SK-N-SH (cell line): ENCODE data around the gene UGT1A10. TPM values are rescaled to one million over a fixed set of nuclear protein-coding genes. Genes with fewer than 3 reads are reported as not detected.

Source experiments
- CTCF ChIA-PET: fragments of 300-600, 350-600 bp; formaldehyde crosslinking; extraction: SDS; loops from one replicate; lab custom pipeline; 2021; lab: Yijun Ruan, JAX
- POLR2A ChIA-PET: fragments of 350-600 bp; sonication (Branson Sonifier 250); formaldehyde crosslinking; extraction: SDS; loops from one replicate; lab custom pipeline; 2020; ENCODE audit warnings: antibody characterized with exemption, inconsistent platforms; lab: Yijun Ruan, JAX
- DNase-seq: peaks from one replicate; pipeline ENCODE4 v3.0.0; 2012
- H2AFZ ChIP-seq: fragments of 200-600 bp; sonication (generic); 2 replicates; pipeline ENCODE4 v1.8.1; 2016; ENCODE audit warnings: antibody characterized with exemption, mild to moderate bottlenecking, low read depth
- H3F3A ChIP-seq: fragments of 200-600 bp; sonication (generic); replicated peaks from 2 replicates; pipeline ENCODE3; 2016; ENCODE audit warnings: antibody characterized with exemption, mild to moderate bottlenecking; ENCODE audit not compliant: insufficient read depth
- H3K27ac ChIP-seq, 2 experiments: fragments of 200-500 bp in 1 of 2; fragments of 200-600 bp in 1 of 2; sonication (Bioruptor generic) in 1 of 2; sonication (generic), shearing (Covaris generic) in 1 of 2; 2 replicates each; pipeline versions ENCODE4 v1.5.1 to v1.6.1; 2014 to 2016; ENCODE audit warnings: low read depth in 2 of 2, inconsistent platforms in 1 of 2, low read length in 1 of 2, mild to moderate bottlenecking in 1 of 2, mixed read lengths in 1 of 2
- H3K27me3 ChIP-seq: fragments of 200-600 bp; sonication (generic), shearing (Covaris generic); 2 replicates; pipeline ENCODE4 v1.6.1; 2016; ENCODE audit warnings: mixed run types; ENCODE audit not compliant: insufficient read depth
- H3K36me3 ChIP-seq, 2 experiments: fragments of 200-500 bp in 1 of 2; fragments of 200-600 bp in 1 of 2; sonication (Bioruptor generic) in 1 of 2; sonication (generic) in 1 of 2; replicated peaks in 1 of 2; 2 replicates each; pipeline versions ENCODE3 to v1.5.1; 2014 to 2016; ENCODE audit warnings: low read length in 1 of 2, mild to moderate bottlenecking in 1 of 2; ENCODE audit not compliant: insufficient read depth in 2 of 2, control insufficient read depth in 1 of 2
- H3K4me1 ChIP-seq, 2 experiments: fragments of 200-500 bp in 1 of 2; fragments of 200-600 bp in 1 of 2; sonication (Bioruptor generic) in 1 of 2; sonication (generic), shearing (Covaris generic) in 1 of 2; 2 replicates each; pipeline versions ENCODE4 v1.5.1 to v1.6.1; 2014 to 2016; ENCODE audit warnings: low read depth in 1 of 2, low read length in 1 of 2, mixed run types in 1 of 2; ENCODE audit not compliant: insufficient read depth in 2 of 2, control insufficient read depth in 1 of 2
- H3K4me2 ChIP-seq: fragments of 200-600 bp; sonication (generic), shearing (Covaris generic); 2 replicates; pipeline ENCODE4 v1.6.1; 2017; ENCODE audit warnings: mixed run types
- H3K4me3 ChIP-seq, 2 experiments: fragments of 200-500 bp in 1 of 2; fragments of 200-600 bp in 1 of 2; sonication (Bioruptor generic) in 1 of 2; sonication (generic), shearing (Covaris generic) in 1 of 2; 2 replicates each; pipeline versions ENCODE4 v1.5.1 to v1.8.1; 2014 to 2016; ENCODE audit warnings: low read depth in 2 of 2, inconsistent platforms in 1 of 2, low read length in 1 of 2, mild to moderate bottlenecking in 1 of 2, mixed read lengths in 1 of 2, moderate library complexity in 1 of 2
- H3K79me2 ChIP-seq: fragments of 200-600 bp; sonication (generic); 2 replicates; pipeline ENCODE4 v1.8.1; 2017; ENCODE audit warnings: mild to moderate bottlenecking; ENCODE audit not compliant: insufficient read depth
- H3K9ac ChIP-seq: fragments of 200-600 bp; sonication (generic); 2 replicates; pipeline ENCODE4 v1.6.1; 2017; ENCODE audit warnings: mixed run types
- H3K9me2 ChIP-seq: fragments of 200-600 bp; sonication (generic); 2 replicates; pipeline ENCODE4 v1.6.1; 2017; ENCODE audit warnings: mixed run types
- H3K9me3 ChIP-seq: fragments of 200-600 bp; sonication (generic); 2 replicates; pipeline ENCODE4 v1.6.1; 2017; ENCODE audit warnings: mixed run types, mild to moderate bottlenecking, moderate library complexity
- H4K20me1 ChIP-seq: fragments of 200-600 bp; sonication (generic); 2 replicates; pipeline ENCODE4 v1.6.1; 2017; ENCODE audit warnings: mild to moderate bottlenecking, mixed run types; ENCODE audit not compliant: insufficient read depth
- CHD2 ChIP-seq: fragments of 150-350 bp; IDR thresholded peaks from 2 replicates; pipeline ENCODE4 v1.6.1; 2018; ENCODE audit warnings: low read length; ENCODE audit not compliant: partially characterized antibody
- FOSL2 ChIP-seq: IDR thresholded peaks from 2 replicates; pipeline ENCODE4 v1.4.0; 2012; ENCODE audit warnings: low read depth, mild to moderate bottlenecking, moderate library complexity, borderline replicate concordance
- MEF2A ChIP-seq: IDR thresholded peaks from 2 replicates; pipeline ENCODE4 v1.4.0; 2012; ENCODE audit warnings: low read depth, borderline replicate concordance
- POLR2AphosphoS5 ChIP-seq: IDR thresholded peaks from 2 replicates; pipeline ENCODE4 v1.6.1; 2012; ENCODE audit warnings: low read depth, low read length
- RXRA ChIP-seq: IDR thresholded peaks from 2 replicates; pipeline ENCODE4 v1.4.0; 2012; ENCODE audit warnings: low read depth, mild to moderate bottlenecking, borderline replicate concordance
- TAF1 ChIP-seq: IDR thresholded peaks from 2 replicates; pipeline ENCODE4 v1.6.1; 2012; ENCODE audit warnings: low read depth, mild to moderate bottlenecking, low read length, moderate library complexity, borderline replicate concordance
- TCF12 ChIP-seq: IDR thresholded peaks from 2 replicates; pipeline ENCODE4 v1.4.0; 2012
- TEAD4 ChIP-seq: IDR thresholded peaks from 2 replicates; pipeline ENCODE4 v1.4.0; 2012; ENCODE audit warnings: mild to moderate bottlenecking, borderline replicate concordance; ENCODE audit not compliant: insufficient read depth
- WGBS: methylation state at CpG from one replicate; pipeline ENCODE4 v1.1.6; 2017; ENCODE audit warnings: low lambda C conversion rate; 5-methylcytosine and 5-hydroxymethylcytosine counted together
- polyA plus RNA-seq, 3 experiments: library from polyadenylated mRNA; depleted of rRNA; stranded (reverse); fragments of >200 nt; gene quantifications; 2 replicates each; pipeline ENCODE4 v1.2.3, GENCODE V29; 2012
- TF ChIP-seq, protein P1 (sequence below): IDR thresholded peaks from 2 replicates; pipeline ENCODE4 v1.6.1; 2012; ENCODE audit warnings: mild to moderate bottlenecking, low read depth, low read length, moderate library complexity
- TF ChIP-seq, protein P2 (sequence below): IDR thresholded peaks from 2 replicates; pipeline ENCODE4 v1.4.0; 2012; ENCODE audit warnings: low read depth, borderline replicate concordance
- TF ChIP-seq, protein P3 (sequence below): IDR thresholded peaks from 2 replicates; pipeline ENCODE4; 2012

UGT1A10 gene
- polyA plus RNA-seq, 1 of the 3 experiments (the other 2 are of a cell fraction): not detected

DNA sequence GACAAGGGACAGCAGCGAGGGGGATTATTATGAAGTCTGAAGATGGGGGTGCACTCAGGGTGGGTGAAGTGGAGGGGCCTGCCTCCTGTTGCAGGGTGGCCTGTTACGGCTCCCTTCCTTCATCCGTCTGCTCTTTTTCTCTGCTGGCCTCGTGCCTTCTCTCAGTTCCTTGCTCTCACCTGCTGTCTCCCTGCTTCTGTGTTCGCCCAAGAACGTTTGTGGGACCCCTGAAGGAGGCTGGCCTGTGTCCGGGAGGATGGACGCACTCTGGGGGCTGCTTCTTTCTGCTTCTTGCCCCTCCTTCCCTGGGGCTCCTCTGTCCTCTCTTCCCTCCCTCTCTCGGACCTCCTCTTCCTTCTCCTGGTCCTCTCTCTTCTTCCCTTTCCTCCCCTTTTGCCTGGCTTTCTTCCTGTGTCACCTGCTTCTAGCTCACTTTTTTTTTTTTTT lies 155.7 kb downstream of the UGT1A10 start:
- H3K79me2 ChIP-seq: no peaks in the 10 kb centered on the region
- no peaks in the 10 kb centered on the region for H3K4me1 ChIP-seq
- H3K4me3 ChIP-seq: no peak overlapping the region
- WGBS: 66% methylated on average over 9 of the region's 9 CpGs
- CTCF ChIA-PET: no interaction called here
- no peaks in the 10 kb centered on the region for H3K27me3 ChIP-seq
- no peak overlapping the region for H3K27ac ChIP-seq
- H3K9ac ChIP-seq: no peak overlapping the region
- no peaks in the 10 kb centered on the region for H3K9me2 ChIP-seq
- POLR2A ChIA-PET: no interaction called here
- no peak overlapping the region for H3K4me2 ChIP-seq
- TF ChIP-seq, protein P1, sequence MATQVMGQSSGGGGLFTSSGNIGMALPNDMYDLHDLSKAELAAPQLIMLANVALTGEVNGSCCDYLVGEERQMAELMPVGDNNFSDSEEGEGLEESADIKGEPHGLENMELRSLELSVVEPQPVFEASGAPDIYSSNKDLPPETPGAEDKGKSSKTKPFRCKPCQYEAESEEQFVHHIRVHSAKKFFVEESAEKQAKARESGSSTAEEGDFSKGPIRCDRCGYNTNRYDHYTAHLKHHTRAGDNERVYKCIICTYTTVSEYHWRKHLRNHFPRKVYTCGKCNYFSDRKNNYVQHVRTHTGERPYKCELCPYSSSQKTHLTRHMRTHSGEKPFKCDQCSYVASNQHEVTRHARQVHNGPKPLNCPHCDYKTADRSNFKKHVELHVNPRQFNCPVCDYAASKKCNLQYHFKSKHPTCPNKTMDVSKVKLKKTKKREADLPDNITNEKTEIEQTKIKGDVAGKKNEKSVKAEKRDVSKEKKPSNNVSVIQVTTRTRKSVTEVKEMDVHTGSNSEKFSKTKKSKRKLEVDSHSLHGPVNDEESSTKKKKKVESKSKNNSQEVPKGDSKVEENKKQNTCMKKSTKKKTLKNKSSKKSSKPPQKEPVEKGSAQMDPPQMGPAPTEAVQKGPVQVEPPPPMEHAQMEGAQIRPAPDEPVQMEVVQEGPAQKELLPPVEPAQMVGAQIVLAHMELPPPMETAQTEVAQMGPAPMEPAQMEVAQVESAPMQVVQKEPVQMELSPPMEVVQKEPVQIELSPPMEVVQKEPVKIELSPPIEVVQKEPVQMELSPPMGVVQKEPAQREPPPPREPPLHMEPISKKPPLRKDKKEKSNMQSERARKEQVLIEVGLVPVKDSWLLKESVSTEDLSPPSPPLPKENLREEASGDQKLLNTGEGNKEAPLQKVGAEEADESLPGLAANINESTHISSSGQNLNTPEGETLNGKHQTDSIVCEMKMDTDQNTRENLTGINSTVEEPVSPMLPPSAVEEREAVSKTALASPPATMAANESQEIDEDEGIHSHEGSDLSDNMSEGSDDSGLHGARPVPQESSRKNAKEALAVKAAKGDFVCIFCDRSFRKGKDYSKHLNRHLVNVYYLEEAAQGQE: no peak
- TF ChIP-seq TAF1 (no peak), TEAD4 (no peak), FOSL2 (no peak), RXRA (no peak), POLR2AphosphoS5 (no peak), MEF2A (no peak), CHD2 (no peak), TCF12 (no peak)
- TF ChIP-seq, protein P2, sequence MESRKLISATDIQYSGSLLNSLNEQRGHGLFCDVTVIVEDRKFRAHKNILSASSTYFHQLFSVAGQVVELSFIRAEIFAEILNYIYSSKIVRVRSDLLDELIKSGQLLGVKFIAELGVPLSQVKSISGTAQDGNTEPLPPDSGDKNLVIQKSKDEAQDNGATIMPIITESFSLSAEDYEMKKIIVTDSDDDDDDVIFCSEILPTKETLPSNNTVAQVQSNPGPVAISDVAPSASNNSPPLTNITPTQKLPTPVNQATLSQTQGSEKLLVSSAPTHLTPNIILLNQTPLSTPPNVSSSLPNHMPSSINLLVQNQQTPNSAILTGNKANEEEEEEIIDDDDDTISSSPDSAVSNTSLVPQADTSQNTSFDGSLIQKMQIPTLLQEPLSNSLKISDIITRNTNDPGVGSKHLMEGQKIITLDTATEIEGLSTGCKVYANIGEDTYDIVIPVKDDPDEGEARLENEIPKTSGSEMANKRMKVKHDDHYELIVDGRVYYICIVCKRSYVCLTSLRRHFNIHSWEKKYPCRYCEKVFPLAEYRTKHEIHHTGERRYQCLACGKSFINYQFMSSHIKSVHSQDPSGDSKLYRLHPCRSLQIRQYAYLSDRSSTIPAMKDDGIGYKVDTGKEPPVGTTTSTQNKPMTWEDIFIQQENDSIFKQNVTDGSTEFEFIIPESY: no peak
- TF ChIP-seq, protein P3, sequence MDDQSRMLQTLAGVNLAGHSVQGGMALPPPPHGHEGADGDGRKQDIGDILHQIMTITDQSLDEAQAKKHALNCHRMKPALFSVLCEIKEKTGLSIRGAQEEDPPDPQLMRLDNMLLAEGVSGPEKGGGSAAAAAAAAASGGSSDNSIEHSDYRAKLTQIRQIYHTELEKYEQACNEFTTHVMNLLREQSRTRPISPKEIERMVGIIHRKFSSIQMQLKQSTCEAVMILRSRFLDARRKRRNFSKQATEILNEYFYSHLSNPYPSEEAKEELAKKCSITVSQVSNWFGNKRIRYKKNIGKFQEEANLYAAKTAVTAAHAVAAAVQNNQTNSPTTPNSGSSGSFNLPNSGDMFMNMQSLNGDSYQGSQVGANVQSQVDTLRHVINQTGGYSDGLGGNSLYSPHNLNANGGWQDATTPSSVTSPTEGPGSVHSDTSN: no peak
- TF ChIP-seq, all 33 proteins: peak for 0
- Histone ChIP-seq H3K36me3 (no peaks in the 10 kb centered on the region), H3K9me3 (no peaks in the 10 kb centered on the region), H2AFZ (no peak overlapping the region), H3F3A (no peaks in the 10 kb centered on the region), H4K20me1 (no peaks in the 10 kb centered on the region)
- no peak for DNase-seq
